GM12801 (cell line): ENCODE data around the gene AEN.

Experiments
- TF ChIP-seq, protein P1 (sequence below): IDR thresholded peaks from one replicate; pipeline ENCODE4 v1.5.1; 2011; ENCODE audit warnings: control low read depth; ENCODE audit not compliant: insufficient read length; ENCODE audit errors: extremely low read depth

The AEN gene

DNA sequence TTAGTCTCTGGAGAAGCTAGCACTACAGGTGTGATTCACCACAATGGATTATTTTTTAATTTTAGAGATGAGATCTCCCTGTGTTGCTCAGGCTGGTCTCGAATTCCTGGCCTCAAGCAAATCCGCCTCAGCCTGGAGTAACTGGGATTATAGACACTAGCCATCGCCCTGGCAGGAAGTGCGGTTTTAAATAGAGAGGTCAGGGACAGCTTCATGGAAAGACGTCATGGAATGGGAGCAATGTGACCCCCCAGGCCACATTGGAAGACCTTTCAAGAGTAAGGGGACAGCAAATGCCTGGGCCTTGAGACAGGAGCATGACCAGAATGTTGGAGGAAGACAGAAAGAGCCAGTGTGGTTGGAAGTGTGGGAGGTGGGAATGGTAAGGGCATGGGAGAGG is 15.5 kb downstream of the AEN start:
- TF ChIP-seq, protein P1, sequence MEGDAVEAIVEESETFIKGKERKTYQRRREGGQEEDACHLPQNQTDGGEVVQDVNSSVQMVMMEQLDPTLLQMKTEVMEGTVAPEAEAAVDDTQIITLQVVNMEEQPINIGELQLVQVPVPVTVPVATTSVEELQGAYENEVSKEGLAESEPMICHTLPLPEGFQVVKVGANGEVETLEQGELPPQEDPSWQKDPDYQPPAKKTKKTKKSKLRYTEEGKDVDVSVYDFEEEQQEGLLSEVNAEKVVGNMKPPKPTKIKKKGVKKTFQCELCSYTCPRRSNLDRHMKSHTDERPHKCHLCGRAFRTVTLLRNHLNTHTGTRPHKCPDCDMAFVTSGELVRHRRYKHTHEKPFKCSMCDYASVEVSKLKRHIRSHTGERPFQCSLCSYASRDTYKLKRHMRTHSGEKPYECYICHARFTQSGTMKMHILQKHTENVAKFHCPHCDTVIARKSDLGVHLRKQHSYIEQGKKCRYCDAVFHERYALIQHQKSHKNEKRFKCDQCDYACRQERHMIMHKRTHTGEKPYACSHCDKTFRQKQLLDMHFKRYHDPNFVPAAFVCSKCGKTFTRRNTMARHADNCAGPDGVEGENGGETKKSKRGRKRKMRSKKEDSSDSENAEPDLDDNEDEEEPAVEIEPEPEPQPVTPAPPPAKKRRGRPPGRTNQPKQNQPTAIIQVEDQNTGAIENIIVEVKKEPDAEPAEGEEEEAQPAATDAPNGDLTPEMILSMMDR: no peak

DNA sequence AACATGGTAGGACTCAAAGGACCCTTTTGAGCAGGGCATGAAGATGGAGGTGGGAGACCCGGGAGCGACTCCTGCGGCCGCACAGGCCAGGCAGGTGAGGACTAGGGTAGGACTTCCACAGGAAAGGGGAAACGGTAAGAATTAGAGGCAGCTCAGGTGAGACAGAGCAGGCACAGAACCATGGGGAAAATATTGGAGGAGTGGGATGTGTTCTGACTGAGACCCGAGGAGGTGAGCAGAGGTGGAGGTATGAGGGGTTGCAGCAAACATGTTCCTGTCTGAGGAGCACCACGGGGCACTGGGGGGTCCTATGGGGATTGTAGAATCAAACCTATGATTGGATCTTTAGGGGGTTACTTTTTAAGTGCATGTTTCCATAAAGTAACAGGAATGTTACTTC is 16.3 kb downstream of the AEN start:
- TF ChIP-seq, protein P1: no peak

DNA sequence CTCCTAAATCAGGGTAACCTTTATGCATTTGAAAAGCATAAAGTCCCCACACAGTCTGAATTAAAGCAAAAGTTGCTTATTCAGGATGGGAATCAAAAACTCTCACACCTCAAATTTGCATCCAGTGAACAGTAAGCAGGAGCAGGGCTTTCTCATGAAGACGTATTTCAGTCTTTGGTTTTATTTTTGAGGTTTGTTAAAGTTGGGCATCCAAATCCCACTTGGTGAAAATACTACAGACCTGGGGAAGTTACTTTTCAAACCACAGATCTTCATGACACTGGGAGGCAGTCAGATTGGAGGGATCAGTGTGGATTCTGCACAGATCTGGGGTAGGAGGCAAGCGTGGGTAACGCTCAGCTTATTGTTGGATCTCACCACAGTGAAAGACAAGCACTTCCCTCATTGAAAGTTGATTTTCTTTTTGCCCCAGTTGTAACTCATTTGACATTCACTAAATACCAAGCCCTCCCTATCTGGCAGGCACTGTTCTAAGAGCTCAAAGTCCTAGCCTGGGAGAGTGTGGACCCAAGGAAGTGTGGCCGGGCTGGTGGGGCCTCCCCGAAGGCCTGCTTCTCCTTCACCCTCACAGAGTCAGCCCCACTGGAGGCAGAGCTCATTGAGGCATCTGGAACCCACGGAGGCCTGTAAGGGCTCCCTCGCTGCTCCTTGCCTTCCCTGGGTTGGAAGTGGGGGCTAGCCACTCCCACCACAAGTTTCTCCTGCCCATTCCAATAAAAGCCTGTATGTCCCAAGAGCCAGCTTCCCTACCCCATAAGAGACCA is 16.9 kb downstream of the AEN start:
- TF ChIP-seq, protein P1: no peak

DNA sequence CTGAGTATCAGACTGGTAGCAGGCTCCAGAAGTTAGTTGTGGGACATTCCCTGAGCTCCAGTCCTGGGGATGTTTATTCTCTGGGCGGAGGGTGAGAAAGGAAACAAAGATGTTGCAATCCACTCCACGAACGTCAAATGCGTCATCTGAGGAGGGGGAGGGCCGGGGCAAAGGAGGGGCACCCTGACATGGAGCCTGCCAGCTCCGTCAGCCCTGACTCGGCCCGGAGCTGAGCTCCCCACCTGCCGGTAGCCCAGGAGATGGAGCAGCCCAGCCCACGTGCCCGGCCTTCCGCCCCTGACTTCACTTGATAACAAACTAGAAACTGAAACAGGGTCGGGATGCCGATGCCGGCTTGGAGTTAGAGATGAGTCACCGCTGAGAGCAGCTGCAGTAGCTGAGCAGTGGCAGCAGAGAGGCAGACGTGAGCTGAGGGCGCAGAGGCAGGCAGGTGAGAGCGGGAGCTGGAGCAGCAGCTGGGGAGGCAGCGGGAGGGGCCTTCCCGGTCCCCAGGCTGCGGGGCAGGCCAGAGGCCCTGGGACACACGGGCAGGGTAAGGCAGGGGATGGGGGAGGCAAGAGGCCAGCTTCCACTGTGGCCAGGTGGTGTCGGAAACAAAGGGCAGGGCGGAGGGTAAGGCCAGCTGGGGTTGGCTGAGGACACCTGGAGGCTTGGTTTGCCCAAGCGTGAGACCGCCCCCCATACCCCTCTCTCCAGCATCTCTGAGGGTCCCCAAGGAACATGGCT is 17.7 kb downstream of the AEN start, which contains the start of gene ISG20:
Gene ISG20 (plus strand): TSS at position 391 of the 747 bp plus-strand sequence. CDS start 351 bp downstream, at position 742.
- TF ChIP-seq, protein P1: no peak

DNA sequence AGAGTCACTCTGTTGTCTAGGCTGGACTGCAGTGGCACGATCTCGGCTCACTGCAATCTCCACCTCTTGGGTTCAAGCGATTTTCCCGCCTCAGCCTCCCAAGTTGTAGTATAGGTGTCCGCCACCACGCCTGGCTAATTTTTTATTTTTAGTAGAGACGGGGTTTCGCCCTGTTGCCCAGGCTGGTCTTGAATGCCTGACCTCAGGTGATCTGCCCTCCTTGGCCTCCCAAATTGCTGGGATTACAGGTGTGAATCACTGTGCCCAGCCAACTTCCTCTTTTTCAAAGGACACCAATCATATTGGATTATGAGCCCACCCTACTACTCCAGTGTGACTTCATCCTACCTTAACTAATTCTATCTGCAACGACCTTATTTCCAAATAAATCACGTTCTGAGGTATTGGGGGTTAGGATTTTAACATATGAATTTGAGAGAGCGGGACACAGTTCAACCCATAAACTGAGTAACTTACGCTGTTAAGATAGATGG is 20.9 kb downstream of the AEN start:
- TF ChIP-seq, protein P1: no peak

DNA sequence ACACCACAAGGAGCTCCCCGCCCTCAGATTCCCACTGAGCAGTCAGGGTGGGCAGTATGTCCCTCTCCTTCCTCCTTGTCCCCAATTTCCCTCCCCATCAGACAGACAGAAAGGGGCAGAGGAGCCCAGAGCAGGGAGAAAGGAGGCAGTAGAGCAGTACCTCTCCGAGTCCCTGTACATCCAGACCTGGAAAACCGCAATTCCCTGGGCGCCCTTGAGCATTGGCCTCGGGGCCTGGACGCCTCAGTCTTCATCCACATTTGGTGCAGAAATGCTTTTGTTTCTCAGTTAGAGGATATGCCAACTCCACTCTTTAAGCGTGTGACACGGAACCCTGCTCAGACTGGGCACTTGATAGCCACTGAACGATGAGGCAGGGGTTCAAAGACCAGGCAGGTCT is 23.6 kb downstream of the AEN start:
- TF ChIP-seq, protein P1: no peak
